Measurements from ENCODE around the gene IRF2BP2. TPM values are rescaled to one million over a fixed set of nuclear protein-coding genes. Genes with fewer than 3 reads are reported as not detected.

The IRF2BP2 gene
- total RNA-seq, result 55.4 and 62.2 TPM in 2 replicates

DNA sequence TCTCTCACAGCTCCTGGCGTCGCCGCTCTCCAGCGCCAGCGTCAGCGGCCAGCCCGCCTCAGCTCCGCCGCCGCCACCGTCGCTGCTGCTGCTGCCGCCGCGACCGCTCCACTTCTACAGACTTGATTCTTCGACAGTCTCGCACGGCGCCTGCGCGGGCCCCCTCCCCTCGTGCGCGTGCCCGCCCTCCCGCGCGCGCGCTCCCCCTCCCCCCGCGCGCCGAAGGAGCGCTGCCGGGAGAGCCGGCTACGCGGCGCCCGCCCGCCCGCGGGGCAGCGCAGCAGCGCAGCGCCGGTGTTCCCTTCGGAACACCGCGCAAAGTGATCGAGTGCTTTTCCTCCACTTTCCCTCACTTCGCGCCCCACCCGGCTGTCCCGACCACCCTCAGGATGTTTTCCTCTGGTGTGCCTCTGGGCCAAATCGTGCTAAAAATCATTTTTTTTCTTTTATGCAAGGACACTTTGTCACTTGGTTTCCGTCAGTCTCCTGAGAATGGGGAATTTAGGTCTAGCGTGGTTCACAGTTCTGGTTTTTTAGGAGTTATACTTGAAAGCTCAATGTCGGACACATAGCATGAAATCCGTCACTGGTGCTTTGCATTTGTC is at the start of gene IRF2BP2:
Gene IRF2BP2, minus strand, starts transcription at position 118 of the 605 bp plus-strand sequence. CDS start 684 bp downstream, outside the sequence.

Other genes starting within 250 kb of the IRF2BP2 start
- 42.4 and 57.2 TPM in 2 replicates for gene COA6, start 236.7 kb downstream of the IRF2BP2 start, total RNA-seq
- 14.4 and 25.5 TPM in 2 replicates for gene TARBP1, start 131.0 kb downstream of the IRF2BP2 start, total RNA-seq